ENCODE data around the gene ETV2.

DNA sequence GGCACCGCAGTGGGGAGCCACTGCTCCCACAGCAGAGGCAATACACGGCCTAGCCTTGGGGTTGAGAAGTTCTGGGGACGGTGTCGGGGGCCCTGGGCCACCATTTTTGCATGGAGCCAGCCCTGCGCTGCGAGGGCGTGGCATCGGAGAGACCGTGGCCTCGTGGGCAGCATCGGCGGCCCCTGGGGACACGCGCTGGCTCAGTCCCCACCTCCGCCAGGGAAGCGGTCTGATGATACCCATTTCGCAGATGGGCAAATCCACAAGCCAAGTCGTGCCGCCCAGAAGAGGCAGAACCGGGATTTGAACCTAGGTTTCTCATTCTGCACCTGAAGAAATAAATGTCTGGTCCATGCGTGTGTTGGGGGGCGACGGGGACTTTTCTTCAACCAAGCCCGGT lies 23.6 kb downstream of the ETV2 start:
- TF ChIP-seq, protein P1, sequence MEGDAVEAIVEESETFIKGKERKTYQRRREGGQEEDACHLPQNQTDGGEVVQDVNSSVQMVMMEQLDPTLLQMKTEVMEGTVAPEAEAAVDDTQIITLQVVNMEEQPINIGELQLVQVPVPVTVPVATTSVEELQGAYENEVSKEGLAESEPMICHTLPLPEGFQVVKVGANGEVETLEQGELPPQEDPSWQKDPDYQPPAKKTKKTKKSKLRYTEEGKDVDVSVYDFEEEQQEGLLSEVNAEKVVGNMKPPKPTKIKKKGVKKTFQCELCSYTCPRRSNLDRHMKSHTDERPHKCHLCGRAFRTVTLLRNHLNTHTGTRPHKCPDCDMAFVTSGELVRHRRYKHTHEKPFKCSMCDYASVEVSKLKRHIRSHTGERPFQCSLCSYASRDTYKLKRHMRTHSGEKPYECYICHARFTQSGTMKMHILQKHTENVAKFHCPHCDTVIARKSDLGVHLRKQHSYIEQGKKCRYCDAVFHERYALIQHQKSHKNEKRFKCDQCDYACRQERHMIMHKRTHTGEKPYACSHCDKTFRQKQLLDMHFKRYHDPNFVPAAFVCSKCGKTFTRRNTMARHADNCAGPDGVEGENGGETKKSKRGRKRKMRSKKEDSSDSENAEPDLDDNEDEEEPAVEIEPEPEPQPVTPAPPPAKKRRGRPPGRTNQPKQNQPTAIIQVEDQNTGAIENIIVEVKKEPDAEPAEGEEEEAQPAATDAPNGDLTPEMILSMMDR (IDR thresholded peaks at IDR 0.05 in 4 of 5, conservative IDR thresholded peaks at IDR 0.05 in 1 of 5): no peak
- no peak for TF ChIP-seq POLR2A (IDR thresholded peaks at IDR 0.05)
